Upper lobe of left lung (tissue), 4 donors: ENCODE measurements around the gene CAPN2.

Experiments
- EP300 ChIP-seq, 4 donors: sonication (generic); formaldehyde crosslinking; IDR thresholded peaks; one replicate each; pipeline ENCODE4 v1.5.1; 2017; ENCODE audit warnings: antibody characterized with exemption in 4 of 4, control low read depth in 2 of 4
- POLR2A ChIP-seq, 4 donors: fragments of 450-650 bp; IDR thresholded peaks; one replicate each; pipeline ENCODE4 v1.5.1; 2016 to 2017; ENCODE audit warnings: antibody characterized with exemption in 4 of 4, mild to moderate bottlenecking in 2 of 4
- POLR2AphosphoS5 ChIP-seq, 2 donors: sonication (generic); formaldehyde crosslinking; IDR thresholded peaks; one replicate each; pipeline ENCODE4 v1.5.1; 2017; ENCODE audit warnings: antibody characterized with exemption in 2 of 2
- TF ChIP-seq, protein P1 (sequence below), 6 experiments: fragments of 450-650 bp in 4 of 6; fragments of 200-600 bp in 2 of 6; sonication (generic) in 2 of 6; IDR thresholded peaks; one replicate each; pipeline ENCODE4 v1.5.1; 2016 to 2019; ENCODE audit warnings: antibody characterized with exemption in 6 of 6

DNA sequence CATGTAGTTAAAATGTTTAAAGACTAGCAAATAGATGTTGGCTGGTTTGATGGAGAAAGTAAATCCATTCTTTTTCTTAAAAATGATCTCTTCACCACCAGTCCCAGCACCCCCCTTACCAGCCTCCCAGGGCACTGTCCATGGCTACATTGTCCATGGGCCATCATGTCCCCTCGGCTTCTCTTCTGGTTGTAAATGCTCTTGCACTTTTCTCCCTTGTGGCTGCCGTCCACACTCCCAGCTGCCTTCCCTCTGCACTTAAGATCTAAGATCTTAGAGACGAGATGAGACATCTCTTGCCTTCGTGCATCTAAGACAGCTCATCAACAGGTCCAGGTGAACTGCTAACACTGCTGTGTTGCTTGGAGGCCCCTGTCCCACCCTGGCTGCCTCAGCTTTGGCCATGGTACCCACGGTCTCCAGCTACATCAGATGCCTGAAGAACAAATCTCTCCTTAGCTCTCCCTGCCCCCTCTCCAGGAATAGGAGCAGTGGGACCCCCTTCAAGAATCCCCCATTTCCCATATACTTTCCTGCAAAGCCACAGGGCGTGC lies 11.1 kb downstream of the CAPN2 start:
- TF ChIP-seq, protein P1, sequence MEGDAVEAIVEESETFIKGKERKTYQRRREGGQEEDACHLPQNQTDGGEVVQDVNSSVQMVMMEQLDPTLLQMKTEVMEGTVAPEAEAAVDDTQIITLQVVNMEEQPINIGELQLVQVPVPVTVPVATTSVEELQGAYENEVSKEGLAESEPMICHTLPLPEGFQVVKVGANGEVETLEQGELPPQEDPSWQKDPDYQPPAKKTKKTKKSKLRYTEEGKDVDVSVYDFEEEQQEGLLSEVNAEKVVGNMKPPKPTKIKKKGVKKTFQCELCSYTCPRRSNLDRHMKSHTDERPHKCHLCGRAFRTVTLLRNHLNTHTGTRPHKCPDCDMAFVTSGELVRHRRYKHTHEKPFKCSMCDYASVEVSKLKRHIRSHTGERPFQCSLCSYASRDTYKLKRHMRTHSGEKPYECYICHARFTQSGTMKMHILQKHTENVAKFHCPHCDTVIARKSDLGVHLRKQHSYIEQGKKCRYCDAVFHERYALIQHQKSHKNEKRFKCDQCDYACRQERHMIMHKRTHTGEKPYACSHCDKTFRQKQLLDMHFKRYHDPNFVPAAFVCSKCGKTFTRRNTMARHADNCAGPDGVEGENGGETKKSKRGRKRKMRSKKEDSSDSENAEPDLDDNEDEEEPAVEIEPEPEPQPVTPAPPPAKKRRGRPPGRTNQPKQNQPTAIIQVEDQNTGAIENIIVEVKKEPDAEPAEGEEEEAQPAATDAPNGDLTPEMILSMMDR (IDR thresholded peaks at IDR 0.05) = no peak
- TF ChIP-seq POLR2A (IDR thresholded peaks at IDR 0.05) (no peak), EP300 (IDR thresholded peaks at IDR 0.05) (no peak), POLR2AphosphoS5 (IDR thresholded peaks at IDR 0.05) (no peak)
